Stomach (tissue), 9 donors: ENCODE results near the gene KIF13A. TPM values are rescaled to one million over a fixed set of nuclear protein-coding genes. Genes with fewer than 3 reads are reported as not detected.
A peak's percentile ranks its signal among the peaks of the same experiment; 100 is the strongest.

Experiments
- DNase-seq, 2 donors: peaks; one replicate each; pipeline versions ENCODE4 v3.0.0 to v3.0.0-alpha.2; 2013 to 2019
- H3K27ac ChIP-seq, 5 donors: fragments of 200-600 bp in 4 of 5; sonication (generic) in 4 of 5; one replicate each; pipeline ENCODE4 v1.5.1; 2013 to 2019; ENCODE audit warnings: mild to moderate bottlenecking in 1 of 5, moderate library complexity in 1 of 5
- H3K27me3 ChIP-seq, 3 donors: fragments of 200-600 bp; sonication (generic); one replicate each; pipeline ENCODE4 v1.5.1; 2017 to 2019; ENCODE audit warnings: mixed run types in 1 of 3
- H3K36me3 ChIP-seq, 4 donors: fragments of 200-600 bp; sonication (generic); 1 replicate in 3 of 4; 2 replicates in 1 of 4; pipeline ENCODE4 v1.5.1; 2016 to 2019
- H3K4me1 ChIP-seq, 4 donors: fragments of 200-600 bp; sonication (generic); one replicate each; pipeline ENCODE4 v1.5.1; 2016 to 2019
- H3K4me3 ChIP-seq, 4 donors: fragments of 200-600 bp; sonication (generic) in 3 of 4; one replicate each; pipeline ENCODE4 v1.5.1; 2016 to 2019; ENCODE audit warnings: mild to moderate bottlenecking in 1 of 4
- H3K9me3 ChIP-seq, 4 donors: fragments of 200-600 bp; sonication (generic); one replicate each; pipeline ENCODE4 v1.5.1; 2016 to 2019
- EP300 ChIP-seq: sonication (generic); formaldehyde crosslinking; IDR thresholded peaks from one replicate; pipeline ENCODE4 v1.6.1; 2017; ENCODE audit warnings: antibody characterized with exemption
- POLR2A ChIP-seq, 4 donors: fragments of 450-650 bp; IDR thresholded peaks; one replicate each; pipeline ENCODE4 v1.6.1; 2016; ENCODE audit warnings: antibody characterized with exemption in 4 of 4, control low read depth in 2 of 4, mild to moderate bottlenecking in 1 of 4, moderate library complexity in 1 of 4
- POLR2AphosphoS5 ChIP-seq, 3 donors: sonication (generic); formaldehyde crosslinking; IDR thresholded peaks; one replicate each; pipeline ENCODE4 v1.6.1; 2016; ENCODE audit warnings: antibody characterized with exemption in 3 of 3
- WGBS, 5 donors: extraction: QIAGEN DNeasy Blood & Tissue Kit in 3 of 5; methylation state at CpG; one replicate each; pipeline versions ENCODE4 v1.1.5 to v1.1.7; 2013 to 2018; 5-methylcytosine and 5-hydroxymethylcytosine counted together
- intact Hi-C: fragments of 100-400 bp; cut with DNase I; formaldehyde crosslinking; loops from one replicate; pipeline ENCODE4 v1.15.1; 2023; ENCODE audit warnings: low total_unique reads
- polyA plus RNA-seq, 3 donors: library from polyadenylated mRNA; stranded (reverse); fragments of 200-250 nt; gene quantifications; one replicate each; pipeline ENCODE4 v1.2.3, GENCODE V29; 2013
- total RNA-seq, 5 donors: library from RNA; depleted of rRNA; stranded (reverse); fragments of >200 nt; gene quantifications; one replicate each; pipeline versions ENCODE4 v1.1.0 to v1.2.3, GENCODE V29; 2014 to 2016
- TF ChIP-seq, protein P1 (sequence below), 7 experiments: fragments of 450-650 bp in 4 of 7; fragments of 200-600 bp in 3 of 7; sonication (generic) in 3 of 7; IDR thresholded peaks; one replicate each; pipeline ENCODE4 v1.5.1; 2016 to 2019; ENCODE audit warnings: antibody characterized with exemption in 7 of 7, control low read depth in 2 of 7, mild to moderate bottlenecking in 1 of 7
- donor health status: healthy with polysubstance abuse.
- donor health status: Bipolar disorder and iron deficiency.
- donor health status: healthy.

The KIF13A gene
- total and polyA plus RNA-seq, 8 donors = 9.2 to 60.6 (median 23.6) TPM

DNA sequence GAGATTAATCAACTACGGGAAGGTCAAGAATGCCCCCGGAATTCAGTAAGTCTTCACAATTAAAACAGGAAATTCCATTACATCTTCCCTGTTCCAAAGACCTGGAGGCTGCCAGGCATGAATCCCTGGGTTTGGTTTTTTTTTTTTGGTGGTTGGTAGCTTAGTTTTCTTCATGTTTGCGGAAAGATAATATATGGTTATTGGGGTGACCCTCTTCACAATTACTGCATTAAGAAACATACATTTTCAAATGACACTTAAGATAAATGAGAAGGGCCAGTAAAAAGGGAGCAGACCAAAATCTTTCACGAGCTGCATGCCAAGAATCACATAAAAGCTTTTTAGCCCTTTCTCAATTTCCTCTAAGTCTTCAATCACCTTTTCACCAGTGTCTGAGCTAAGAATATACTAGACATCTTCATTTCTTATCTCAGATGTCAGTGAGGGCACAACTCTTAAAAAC is 64.0 kb downstream of the KIF13A start:
- Histone ChIP-seq H3K27ac (peak overlapping the region in 2 of 5 donors; percentile 26 to 37), H3K27me3 (no peaks in the 10 kb centered on the region), H3K9me3 (no peaks in the 10 kb centered on the region), H3K4me3 (no peak overlapping the region), H3K4me1 (peaks cover 10 to 72% (median 41%) of the 10 kb centered on the region in 4 donors), H3K36me3 (no peaks in the 10 kb centered on the region)
- intact Hi-C loops = no loop called here
- 57 to 76% (median 73%) methylated on average over 4 of the region's 4 CpGs for WGBS, 5 donors
- no peak for TF ChIP-seq EP300
- no peak for DNase-seq

GRCh38 chr6:17921454-17921853 is 66.0 kb downstream of the KIF13A start:
- 79 to 98% (median 89%) methylated on average over 2 of the region's 2 CpGs for WGBS, 5 donors
- H3K27me3 ChIP-seq = no peaks in the 10 kb centered on the region
- peaks cover 13 to 71% (median 40%) of the 10 kb centered on the region in 4 donors for H3K4me1 ChIP-seq
- no peaks in the 10 kb centered on the region for H3K9me3 ChIP-seq
- no peaks in the 10 kb centered on the region for H3K36me3 ChIP-seq
- intact Hi-C loops = no loop called here
- DNase-seq = no peak
- no peak overlapping the region for H3K4me3 ChIP-seq
- TF ChIP-seq POLR2AphosphoS5 (IDR thresholded peaks at IDR 0.05) = no peak
- no peak for TF ChIP-seq POLR2A (IDR thresholded peaks at IDR 0.05)
- TF ChIP-seq, protein P1, sequence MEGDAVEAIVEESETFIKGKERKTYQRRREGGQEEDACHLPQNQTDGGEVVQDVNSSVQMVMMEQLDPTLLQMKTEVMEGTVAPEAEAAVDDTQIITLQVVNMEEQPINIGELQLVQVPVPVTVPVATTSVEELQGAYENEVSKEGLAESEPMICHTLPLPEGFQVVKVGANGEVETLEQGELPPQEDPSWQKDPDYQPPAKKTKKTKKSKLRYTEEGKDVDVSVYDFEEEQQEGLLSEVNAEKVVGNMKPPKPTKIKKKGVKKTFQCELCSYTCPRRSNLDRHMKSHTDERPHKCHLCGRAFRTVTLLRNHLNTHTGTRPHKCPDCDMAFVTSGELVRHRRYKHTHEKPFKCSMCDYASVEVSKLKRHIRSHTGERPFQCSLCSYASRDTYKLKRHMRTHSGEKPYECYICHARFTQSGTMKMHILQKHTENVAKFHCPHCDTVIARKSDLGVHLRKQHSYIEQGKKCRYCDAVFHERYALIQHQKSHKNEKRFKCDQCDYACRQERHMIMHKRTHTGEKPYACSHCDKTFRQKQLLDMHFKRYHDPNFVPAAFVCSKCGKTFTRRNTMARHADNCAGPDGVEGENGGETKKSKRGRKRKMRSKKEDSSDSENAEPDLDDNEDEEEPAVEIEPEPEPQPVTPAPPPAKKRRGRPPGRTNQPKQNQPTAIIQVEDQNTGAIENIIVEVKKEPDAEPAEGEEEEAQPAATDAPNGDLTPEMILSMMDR (IDR thresholded peaks at IDR 0.05) = no peak
- no peak for TF ChIP-seq EP300
- no peak overlapping the region for H3K27ac ChIP-seq

DNA sequence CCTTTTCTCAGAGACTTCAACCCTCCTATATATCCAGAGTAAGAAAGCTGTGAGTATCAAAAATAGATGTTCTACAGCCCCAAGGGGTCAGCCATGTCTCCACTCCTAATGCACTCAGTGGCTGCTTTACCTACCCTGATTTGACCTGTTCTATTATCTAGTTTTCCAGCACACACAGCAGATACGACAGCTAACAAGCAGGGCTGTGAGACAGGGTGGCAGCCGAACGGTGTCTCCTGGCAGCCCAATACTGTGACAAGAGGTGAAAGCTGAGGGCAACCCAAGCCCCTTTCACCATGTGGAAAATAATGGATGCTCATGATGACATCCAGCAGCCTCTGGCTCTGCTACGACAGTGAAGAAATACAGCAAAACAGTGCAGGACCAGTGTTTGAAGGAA is 67.9 kb downstream of the KIF13A start:
- TF ChIP-seq POLR2A (IDR thresholded peaks at IDR 0.05) (no peak), POLR2AphosphoS5 (IDR thresholded peaks at IDR 0.05) (no peak), EP300 (no peak)
- TF ChIP-seq, protein P1 (IDR thresholded peaks at IDR 0.05) = no peak
- H3K4me3 ChIP-seq = no peak overlapping the region

GRCh38 chr6:17917837-17918763 is 69.3 kb downstream of the KIF13A start:
- TF ChIP-seq, protein P1 (IDR thresholded peaks at IDR 0.05) = no peak
- TF ChIP-seq POLR2A (IDR thresholded peaks at IDR 0.05) (no peak), POLR2AphosphoS5 (IDR thresholded peaks at IDR 0.05) (no peak)

More for the DNA sequence above, 67.9 kb downstream of the KIF13A start:
- no peaks in the 10 kb centered on the region for H3K36me3 ChIP-seq
- intact Hi-C loops = no loop called here
- WGBS, 5 donors = 41 to 61% (median 48%) methylated on average over 4 of the region's 4 CpGs
- H3K4me1 ChIP-seq = peaks cover 13 to 56% (median 34%) of the 10 kb centered on the region in 4 donors
- H3K27ac ChIP-seq = peak overlapping the region in 1 of 5 donors; percentile 40
- no peaks in the 10 kb centered on the region for H3K9me3 ChIP-seq
- no peak for DNase-seq
- H3K27me3 ChIP-seq = no peaks in the 10 kb centered on the region

More at GRCh38 chr6:17917837-17918763, 69.3 kb downstream of the KIF13A start:
- DNase-seq = no peak
- H3K27ac ChIP-seq = no peak overlapping the region
- H3K27me3 ChIP-seq = no peaks in the 10 kb centered on the region
- no peak overlapping the region for H3K4me3 ChIP-seq
- peaks cover 13 to 53% (median 30%) of the 10 kb centered on the region in 4 donors for H3K4me1 ChIP-seq
- intact Hi-C loops = no loop called here
- 52 to 70% (median 60%) methylated on average over 9 of the region's 9 CpGs for WGBS, 5 donors
- H3K9me3 ChIP-seq = no peaks in the 10 kb centered on the region
- no peaks in the 10 kb centered on the region for H3K36me3 ChIP-seq
